ENCODE data around the gene RAB20. TPM values are rescaled to one million over a fixed set of nuclear protein-coding genes. Genes with fewer than 3 reads are reported as not detected.

RAB20 gene
- total and polyA plus RNA-seq, 10 of the 15 experiments (the other 5 are each of a cell fraction or from before 2014, with no cell fraction given): 0.48 to 33.1 (median 9.6) TPM

GRCh38 chr13:110525328-110526319 lies 35.9 kb downstream of the RAB20 start (continued):
- TF ChIP-seq E4F1 (IDR thresholded peaks at IDR 0.05; ENCODE audit: borderline replicate concordance, partially characterized antibody) (no peak), SKIL (IDR thresholded peaks at IDR 0.05; ENCODE audit: low read depth, poor library complexity, severe bottlenecking) (no peak), CEBPZ (IDR thresholded peaks at IDR 0.05; ENCODE audit: low read depth, low read length) (no peak), CHD2 (IDR thresholded peaks at IDR 0.05; ENCODE audit: borderline replicate concordance, low read depth, low read length) (no peak), ZBTB40 (IDR thresholded peaks at IDR 0.05; ENCODE audit: borderline replicate concordance) (no peak), BACH1 (IDR thresholded peaks at IDR 0.05; ENCODE audit: borderline replicate concordance) (no peak), BHLHE40 (IDR thresholded peaks at IDR 0.05; ENCODE audit: borderline replicate concordance in 1 of 2, low read depth in 2 of 2, low read length in 1 of 2) (peak; percentile 74 to 88), SUPT20H (IDR thresholded peaks at IDR 0.05; ENCODE audit: borderline replicate concordance, control insufficient read depth, low read depth, low read length) (no peak), RB1 (IDR thresholded peaks at IDR 0.05; ENCODE audit: borderline replicate concordance) (no peak), PAX5 (IDR thresholded peaks at IDR 0.05; ENCODE audit: borderline replicate concordance, low read depth, low read length) (peak; percentile 10; the same call in 1 of the 2 replicates), SIN3A (IDR thresholded peaks at IDR 0.05; ENCODE audit: low read depth, low read length) (no peak), CHD4 (IDR thresholded peaks at IDR 0.05) (no peak)
